ENCODE measurements around the gene PDSS2.

DNA sequence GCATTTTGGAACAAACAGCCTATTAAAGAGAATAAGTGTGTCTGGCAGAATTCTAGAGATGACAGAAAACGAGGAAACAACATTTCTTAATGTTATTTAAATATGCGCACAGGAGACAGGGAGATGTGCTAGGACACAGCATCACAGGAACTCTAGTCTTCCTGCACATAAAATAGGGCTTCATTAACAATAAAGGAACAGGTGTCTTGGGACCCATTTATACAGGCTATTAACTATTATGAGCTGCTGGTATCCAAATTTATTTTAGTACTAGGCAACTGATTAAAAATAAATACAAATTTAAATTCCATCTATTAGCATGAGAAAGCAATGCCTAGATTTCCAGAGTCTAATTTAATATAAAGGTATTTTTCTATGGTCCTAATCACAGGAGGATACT lies 102.3 kb downstream of the PDSS2 start:
- TF ChIP-seq, protein P1, sequence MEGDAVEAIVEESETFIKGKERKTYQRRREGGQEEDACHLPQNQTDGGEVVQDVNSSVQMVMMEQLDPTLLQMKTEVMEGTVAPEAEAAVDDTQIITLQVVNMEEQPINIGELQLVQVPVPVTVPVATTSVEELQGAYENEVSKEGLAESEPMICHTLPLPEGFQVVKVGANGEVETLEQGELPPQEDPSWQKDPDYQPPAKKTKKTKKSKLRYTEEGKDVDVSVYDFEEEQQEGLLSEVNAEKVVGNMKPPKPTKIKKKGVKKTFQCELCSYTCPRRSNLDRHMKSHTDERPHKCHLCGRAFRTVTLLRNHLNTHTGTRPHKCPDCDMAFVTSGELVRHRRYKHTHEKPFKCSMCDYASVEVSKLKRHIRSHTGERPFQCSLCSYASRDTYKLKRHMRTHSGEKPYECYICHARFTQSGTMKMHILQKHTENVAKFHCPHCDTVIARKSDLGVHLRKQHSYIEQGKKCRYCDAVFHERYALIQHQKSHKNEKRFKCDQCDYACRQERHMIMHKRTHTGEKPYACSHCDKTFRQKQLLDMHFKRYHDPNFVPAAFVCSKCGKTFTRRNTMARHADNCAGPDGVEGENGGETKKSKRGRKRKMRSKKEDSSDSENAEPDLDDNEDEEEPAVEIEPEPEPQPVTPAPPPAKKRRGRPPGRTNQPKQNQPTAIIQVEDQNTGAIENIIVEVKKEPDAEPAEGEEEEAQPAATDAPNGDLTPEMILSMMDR (conservative IDR thresholded peaks at IDR 0.05; ENCODE audit: low read depth, low read length): no peak
- TF ChIP-seq, protein P2, sequence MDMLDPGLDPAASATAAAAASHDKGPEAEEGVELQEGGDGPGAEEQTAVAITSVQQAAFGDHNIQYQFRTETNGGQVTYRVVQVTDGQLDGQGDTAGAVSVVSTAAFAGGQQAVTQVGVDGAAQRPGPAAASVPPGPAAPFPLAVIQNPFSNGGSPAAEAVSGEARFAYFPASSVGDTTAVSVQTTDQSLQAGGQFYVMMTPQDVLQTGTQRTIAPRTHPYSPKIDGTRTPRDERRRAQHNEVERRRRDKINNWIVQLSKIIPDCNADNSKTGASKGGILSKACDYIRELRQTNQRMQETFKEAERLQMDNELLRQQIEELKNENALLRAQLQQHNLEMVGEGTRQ (IDR thresholded peaks at IDR 0.05; ENCODE audit: low read depth, low read length): no peak
- no peak for TF ChIP-seq POLR2A (IDR thresholded peaks at IDR 0.05; ENCODE audit: low read depth, low read length)

Measured in IMR-90 (cell line).